Measurements from ENCODE around the gene NAV2. TPM values are rescaled to one million over a fixed set of nuclear protein-coding genes. Genes with fewer than 3 reads are reported as not detected.
A peak's percentile ranks its signal among the peaks of the same experiment; 100 is the strongest.

Gene NAV2
- total and polyA plus RNA-seq, 2 experiments from 2014 or later: 26.0 to 45.0 TPM

GRCh38 chr11:19934828-19935259 lies 222.2 kb downstream of the NAV2 start (continued):
- no peak for TF ChIP-seq REST (IDR thresholded peaks at IDR 0.05; ENCODE audit: unreplicated experiment)
- no peak for TF ChIP-seq ZNF114 (CRISPR knock-in tag; IDR thresholded peaks at IDR 0.05)
- TF ChIP-seq NANOG (IDR thresholded peaks at IDR 0.05; ENCODE audit: borderline replicate concordance): no peak
- no peak for TF ChIP-seq ZNF331 (CRISPR knock-in tag; IDR thresholded peaks at IDR 0.05; ENCODE audit: low read depth)

GRCh38 chr11:19935507-19935906 lies 222.9 kb downstream of the NAV2 start:
- H3K27ac ChIP-seq (ENCODE audit: low read depth): no peak overlapping the region
- Mint-ChIP-seq H3K4me3 (no peak overlapping the region; the same call in 2 of the 3 replicates), H3K9me3 (no peaks in the 10 kb centered on the region), H3K27ac (peak overlapping the region; percentile 68), H3K27me3 (ENCODE audit: insufficient read depth, low read depth, poor library complexity) (peaks cover 2% of the 10 kb centered on the region), H3K36me3 (ENCODE audit: low read depth) (peaks cover 26% of the 10 kb centered on the region), H3K4me1 (peaks cover 18% of the 10 kb centered on the region)
- H3K9me2 ChIP-seq (ENCODE audit: insufficient read depth): no peaks in the 10 kb centered on the region
- no peaks in the 10 kb centered on the region for H3K27me3 ChIP-seq (ENCODE audit: insufficient read depth)
- no peak overlapping the region for H2AFZ ChIP-seq
- ATAC-seq: peak; percentile 81
- 0 out of 2 replicates have a peak, but pooled peaks cover 4% of the 10 kb centered on the region for H4K20me1 ChIP-seq (replicated peaks; ENCODE audit: insufficient read depth)
- no peak overlapping the region for H3K4me3 ChIP-seq
- 0 out of 2 replicates have a peak, but pooled peaks cover 5% of the 10 kb centered on the region for H3K4me1 ChIP-seq (ENCODE audit: insufficient read depth)
- H3F3A ChIP-seq (replicated peaks; ENCODE audit: low read depth): 0 out of 2 replicates have a peak, but pooled peaks cover 3% of the 10 kb centered on the region
- no peaks in the 10 kb centered on the region for H3K79me2 ChIP-seq (replicated peaks; ENCODE audit: insufficient read depth)
- DNase-seq (ENCODE audit: low spot score): peak; percentile 85
- no peak overlapping the region for H3K4me2 ChIP-seq
- peaks cover 8% of the 10 kb centered on the region; the same call in 1 of the 2 replicates for H3K36me3 ChIP-seq (ENCODE audit: insufficient read depth)
- TF ChIP-seq ETS1 (IDR thresholded peaks at IDR 0.05) (no peak), EZH2 (IDR thresholded peaks at IDR 0.05; ENCODE audit: low read depth, unreplicated experiment) (no peak), CREB1 (CRISPR knock-in tag; IDR thresholded peaks at IDR 0.05; ENCODE audit: low read depth) (no peak), STAT1 (IDR thresholded peaks at IDR 0.05; ENCODE audit: unreplicated experiment) (no peak), REST (IDR thresholded peaks at IDR 0.05; ENCODE audit: unreplicated experiment) (no peak), POLR2AphosphoS5 (IDR thresholded peaks at IDR 0.05; ENCODE audit: low read depth) (no peak), ZNF114 (CRISPR knock-in tag; IDR thresholded peaks at IDR 0.05) (no peak), EZH2phosphoT487 (IDR thresholded peaks at IDR 0.05; ENCODE audit: unreplicated experiment) (no peak), ZNF462 (CRISPR knock-in tag; IDR thresholded peaks at IDR 0.05) (no peak)

Measured in GM23338 (cell line).